LNCaP clone FGC (cell line): ENCODE measurements around the gene COX4I1.
"Not testable (repeated sequence)": the region's sequence is repeated elsewhere in the genome, so short reads cannot be mapped to it uniquely, and the experiment has no call there.

Source experiments
- DNase-seq: peaks from one replicate; pipeline ENCODE4 v3.0.0-alpha.2; 2011; ENCODE audit warnings: low read depth
- H3K4me3 ChIP-seq: 2 replicates; pipeline ENCODE4 v1.5.1; 2011; ENCODE audit warnings: mild to moderate bottlenecking, low read depth, low read length, control low read depth
- TF ChIP-seq, protein P1 (sequence below): IDR thresholded peaks from 2 replicates; pipeline ENCODE4 v1.5.1; 2012; ENCODE audit warnings: mild to moderate bottlenecking; ENCODE audit not compliant: control insufficient read depth, insufficient read depth; ENCODE audit errors: extremely low read depth

Gene COX4I1

DNA sequence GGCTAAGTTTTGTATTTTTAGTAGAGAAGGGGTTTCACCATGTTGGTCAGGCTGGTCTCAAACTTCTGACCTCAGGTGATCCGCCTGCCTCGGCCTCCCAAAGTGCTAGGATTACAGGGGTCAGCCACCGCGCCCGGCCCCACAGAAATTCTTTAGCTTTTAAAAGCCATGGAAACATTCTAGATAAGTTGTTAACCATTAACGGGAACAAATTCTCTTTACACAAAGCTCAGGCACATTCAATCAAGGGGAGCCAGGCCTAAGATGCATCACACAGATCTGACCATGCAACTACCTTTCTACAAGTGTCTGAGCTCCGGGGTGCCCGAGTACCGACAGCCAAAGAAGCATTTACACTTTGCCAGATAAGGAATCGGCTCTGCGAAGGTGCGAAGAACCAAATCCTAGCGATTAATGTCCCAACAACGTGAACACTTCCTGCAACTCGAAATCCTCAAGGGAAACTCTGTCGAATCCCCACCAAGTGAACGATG, 1.2 kb upstream of the COX4I1 start:
- TF ChIP-seq, protein P1, sequence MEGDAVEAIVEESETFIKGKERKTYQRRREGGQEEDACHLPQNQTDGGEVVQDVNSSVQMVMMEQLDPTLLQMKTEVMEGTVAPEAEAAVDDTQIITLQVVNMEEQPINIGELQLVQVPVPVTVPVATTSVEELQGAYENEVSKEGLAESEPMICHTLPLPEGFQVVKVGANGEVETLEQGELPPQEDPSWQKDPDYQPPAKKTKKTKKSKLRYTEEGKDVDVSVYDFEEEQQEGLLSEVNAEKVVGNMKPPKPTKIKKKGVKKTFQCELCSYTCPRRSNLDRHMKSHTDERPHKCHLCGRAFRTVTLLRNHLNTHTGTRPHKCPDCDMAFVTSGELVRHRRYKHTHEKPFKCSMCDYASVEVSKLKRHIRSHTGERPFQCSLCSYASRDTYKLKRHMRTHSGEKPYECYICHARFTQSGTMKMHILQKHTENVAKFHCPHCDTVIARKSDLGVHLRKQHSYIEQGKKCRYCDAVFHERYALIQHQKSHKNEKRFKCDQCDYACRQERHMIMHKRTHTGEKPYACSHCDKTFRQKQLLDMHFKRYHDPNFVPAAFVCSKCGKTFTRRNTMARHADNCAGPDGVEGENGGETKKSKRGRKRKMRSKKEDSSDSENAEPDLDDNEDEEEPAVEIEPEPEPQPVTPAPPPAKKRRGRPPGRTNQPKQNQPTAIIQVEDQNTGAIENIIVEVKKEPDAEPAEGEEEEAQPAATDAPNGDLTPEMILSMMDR, result no peak
- no peak for DNase-seq
- peak overlapping the region; percentile 72 for H3K4me3 ChIP-seq

DNA sequence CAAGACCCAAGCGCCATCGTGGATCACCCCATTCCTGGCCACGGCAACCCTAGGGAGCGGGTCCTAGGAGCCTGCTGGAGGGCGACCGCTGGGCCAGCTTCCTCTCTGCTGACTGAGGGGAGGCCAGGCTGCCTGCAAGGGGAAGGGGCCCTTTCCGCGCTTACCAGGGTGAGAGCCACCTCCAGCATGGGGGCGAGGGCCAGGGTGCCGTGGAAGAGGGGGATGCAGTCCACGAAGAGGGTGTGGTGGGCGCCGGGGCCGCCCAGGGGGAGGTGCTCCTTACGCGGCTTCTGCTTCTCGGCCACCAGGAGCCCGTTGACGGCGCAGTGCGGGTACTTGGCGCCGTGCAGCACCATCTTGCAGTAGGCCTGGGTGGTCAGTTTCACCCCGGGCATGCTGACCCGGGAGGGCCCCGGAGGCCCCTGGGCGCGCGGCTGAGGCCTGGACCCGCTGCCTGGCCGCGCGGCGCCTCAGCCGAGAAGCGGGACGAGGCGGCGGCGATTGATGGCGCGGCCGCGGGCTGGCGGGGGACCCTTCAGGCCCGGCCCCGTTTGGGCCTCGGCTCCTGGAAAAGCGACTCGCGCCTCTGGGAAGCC, 496 bp upstream of the COX4I1 start:
- no peak for DNase-seq
- H3K4me3 ChIP-seq, result peak overlapping the region; percentile 72
- TF ChIP-seq, protein P1, result no peak

DNA sequence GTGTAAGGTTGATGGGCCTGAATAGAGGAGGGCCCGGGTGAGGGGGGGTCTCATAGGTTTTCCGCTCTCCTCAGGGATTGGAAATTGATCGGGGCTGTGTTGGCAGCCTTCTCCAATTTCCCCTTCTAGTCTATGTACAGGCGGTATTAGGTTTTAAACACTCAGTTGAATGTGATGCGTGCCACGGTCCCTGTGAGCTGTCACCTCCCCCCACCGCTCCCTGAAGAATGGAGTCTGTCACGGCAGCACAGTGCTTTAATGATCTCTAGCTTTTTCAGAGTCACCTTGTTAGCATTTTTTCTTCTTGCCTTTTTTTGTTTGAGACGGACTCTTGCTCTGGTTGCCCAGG, 800 bp downstream of the COX4I1 start:
- TF ChIP-seq, protein P1, result no peak
- DNase-seq, result no peak

DNA sequence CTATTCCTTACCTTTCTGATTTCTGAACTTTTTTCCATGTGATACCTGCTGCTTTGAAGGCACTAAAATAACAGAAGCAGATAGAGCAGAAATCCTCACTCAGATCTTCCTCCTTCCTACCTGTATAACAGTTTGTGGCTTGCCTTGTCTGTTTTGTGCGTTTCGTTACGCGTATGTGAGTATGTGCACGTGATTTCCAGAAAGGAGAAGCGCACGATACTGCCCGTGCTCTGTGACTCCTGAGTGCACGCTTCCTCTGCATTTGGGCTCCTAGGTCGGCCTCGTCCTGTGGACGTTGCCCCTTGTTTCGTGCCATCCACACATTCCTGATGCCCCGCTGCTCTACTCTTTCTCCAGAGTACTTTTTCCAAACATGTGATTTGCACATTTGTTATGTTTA, 4.1 kb downstream of the COX4I1 start:
- TF ChIP-seq, protein P1, result no peak
- H3K4me3 ChIP-seq, result no peak overlapping the region
- no peak for DNase-seq

More for the DNA sequence above, 800 bp downstream of the COX4I1 start:
- H3K4me3 ChIP-seq, result peak overlapping the region; percentile 72

DNA sequence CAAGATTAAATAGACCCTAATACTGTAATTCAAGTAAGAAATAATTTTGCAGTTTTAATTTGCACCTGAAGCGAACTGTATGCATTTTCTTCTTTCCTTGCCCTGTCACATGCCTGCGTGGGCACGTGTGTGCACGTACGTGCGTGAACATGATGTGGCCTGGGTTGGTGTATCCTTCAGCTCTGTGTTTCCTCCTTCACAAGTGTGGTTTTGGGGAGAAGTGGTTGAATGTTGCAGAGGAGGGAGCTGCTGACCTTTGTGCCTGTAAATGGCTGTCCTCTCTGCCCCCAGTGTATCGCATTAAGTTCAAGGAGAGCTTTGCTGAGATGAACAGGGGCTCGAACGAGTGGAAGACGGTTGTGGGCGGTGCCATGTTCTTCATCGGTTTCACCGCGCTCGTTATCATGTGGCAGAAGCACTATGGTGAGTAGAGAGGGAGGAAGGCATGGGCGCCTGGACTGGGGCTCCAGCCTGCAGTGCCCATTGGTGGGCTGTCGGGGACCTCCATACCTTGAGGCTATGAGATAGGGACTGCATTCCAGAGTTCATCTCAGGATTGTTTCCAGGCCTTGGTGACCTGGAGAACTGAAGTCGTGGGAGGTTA, 6.0 kb downstream of the COX4I1 start:
- TF ChIP-seq, protein P1, result no peak
- no peak for DNase-seq
- no peak overlapping the region for H3K4me3 ChIP-seq

DNA sequence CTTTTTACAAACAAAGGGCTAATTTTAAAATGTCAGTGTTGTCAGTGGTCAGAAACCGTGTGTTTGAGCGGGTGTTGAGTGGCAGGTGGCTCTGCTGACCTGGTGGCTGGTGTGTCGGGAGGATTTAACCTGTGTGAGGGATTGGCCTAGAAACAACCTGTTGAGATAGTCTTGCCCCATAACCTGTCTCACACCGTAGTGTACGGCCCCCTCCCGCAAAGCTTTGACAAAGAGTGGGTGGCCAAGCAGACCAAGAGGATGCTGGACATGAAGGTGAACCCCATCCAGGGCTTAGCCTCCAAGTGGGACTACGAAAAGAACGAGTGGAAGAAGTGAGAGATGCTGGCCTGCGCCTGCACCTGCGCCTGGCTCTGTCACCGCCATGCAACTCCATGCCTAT, 7.0 kb downstream of the COX4I1 start:
- DNase-seq, result no peak
- TF ChIP-seq, protein P1, result no peak

DNA sequence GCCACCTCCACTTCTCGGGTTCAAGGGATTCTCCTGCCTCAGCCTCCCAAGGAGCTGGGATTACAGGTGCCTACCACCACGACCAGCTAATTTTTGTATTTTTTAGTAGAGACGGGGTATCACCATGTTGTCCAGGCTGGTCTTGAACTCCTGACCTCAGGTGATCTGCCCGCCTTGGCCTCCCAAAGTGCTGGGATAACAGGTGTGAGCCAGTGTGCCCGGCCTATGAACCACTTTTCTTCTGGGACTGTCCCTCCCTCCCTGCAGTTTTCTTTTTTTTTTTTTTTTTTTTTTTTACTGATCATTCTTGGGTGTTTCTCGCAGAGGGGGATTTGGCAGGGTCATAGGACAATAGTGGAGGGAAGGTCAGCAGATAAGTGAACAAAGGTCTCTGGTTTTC, 7.8 kb downstream of the COX4I1 start:
- DNase-seq, H3K4me3 ChIP-seq: not testable (repeated sequence)

More for the DNA sequence above, 7.0 kb downstream of the COX4I1 start:
- no peak overlapping the region for H3K4me3 ChIP-seq

DNA sequence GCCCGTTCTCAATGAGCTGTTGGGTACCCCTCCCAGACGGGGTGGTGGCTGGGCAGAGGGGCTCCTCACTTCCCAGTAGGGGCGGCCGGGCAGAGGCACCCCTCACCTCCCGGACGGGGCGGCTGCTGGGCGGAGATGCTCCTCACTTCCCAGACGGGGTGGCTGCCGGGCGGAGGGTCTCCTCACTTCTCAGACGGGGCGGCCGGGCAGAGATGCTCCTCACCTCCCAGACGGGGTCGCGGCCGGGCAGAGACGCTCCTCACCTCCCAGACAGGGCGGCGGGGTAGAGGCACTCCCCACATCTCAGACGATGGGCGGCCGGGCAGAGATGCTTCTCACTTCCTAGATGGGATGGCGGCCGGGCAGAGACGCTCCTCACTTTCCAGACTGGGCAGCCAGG, 8.6 kb downstream of the COX4I1 start:
- not testable (repeated sequence) for DNase-seq

More for the DNA sequence above, 8.6 kb downstream of the COX4I1 start:
- not testable (repeated sequence) for H3K4me3 ChIP-seq
